HepG2 (cell line): ENCODE data around the gene TAT. TPM values are rescaled to one million over a fixed set of nuclear protein-coding genes. Genes with fewer than 3 reads are reported as not detected.
A peak's percentile ranks its signal among the peaks of the same experiment; 100 is the strongest.

ENCODE experiments used
- AHDC1 ChIP-seq: sonication (generic); formaldehyde crosslinking; IDR thresholded peaks from 2 replicates; pipeline ENCODE4 v1.5.1; 2020; ENCODE audit warnings: mild to moderate bottlenecking, missing genetic modification reagents, borderline replicate concordance
- ATM ChIP-seq: fragments of 450-650 bp; IDR thresholded peaks from 2 replicates; pipeline ENCODE4 v1.7.1; 2017; ENCODE audit warnings: mild to moderate bottlenecking, borderline replicate concordance
- DMAP1 ChIP-seq: IDR thresholded peaks from 2 replicates; pipeline ENCODE4 v1.6.1; 2016
- EED ChIP-seq: sonication (generic); formaldehyde crosslinking; IDR thresholded peaks from 2 replicates; pipeline ENCODE4 v1.5.0; 2020; ENCODE audit warnings: mild to moderate bottlenecking, missing genetic modification reagents
- HOMEZ ChIP-seq: IDR thresholded peaks from 2 replicates; pipeline ENCODE4 v1.6.1; 2016; ENCODE audit warnings: low read depth
- KAT7 ChIP-seq: IDR thresholded peaks from 2 replicates; pipeline ENCODE4 v1.6.1; 2018; ENCODE audit warnings: borderline replicate concordance, missing compliant biosample characterization
- KDM3A ChIP-seq: IDR thresholded peaks from 2 replicates; pipeline ENCODE4 v1.6.1; 2018; ENCODE audit warnings: low read depth, missing compliant biosample characterization
- NFE2L2 ChIP-seq: fragments of 150-350 bp; IDR thresholded peaks from 2 replicates; pipeline ENCODE4 v1.6.1; 2014; ENCODE audit warnings: low read length
- PHF8 ChIP-seq: sonication (generic); formaldehyde crosslinking; IDR thresholded peaks from 2 replicates; pipeline ENCODE4 v1.5.0; 2020; ENCODE audit warnings: missing genetic modification reagents
- RARG ChIP-seq: sonication (generic); formaldehyde crosslinking; IDR thresholded peaks from 2 replicates; pipeline ENCODE4 v1.4.0; 2020; ENCODE audit warnings: low read depth, mild to moderate bottlenecking, missing genetic modification reagents
- RCOR2 ChIP-seq: IDR thresholded peaks from 2 replicates; pipeline ENCODE4 v1.6.1; 2016; ENCODE audit warnings: missing biosample characterization, missing genetic modification reagents
- SRY ChIP-seq: sonication (generic); formaldehyde crosslinking; IDR thresholded peaks from 2 replicates; pipeline ENCODE4 v1.8.0; 2022; ENCODE audit warnings: mild to moderate bottlenecking, missing genetic modification reagents
- THAP9 ChIP-seq: sonication (generic); formaldehyde crosslinking; IDR thresholded peaks from 2 replicates; pipeline ENCODE4; 2020; ENCODE audit warnings: missing genetic modification reagents, mild to moderate bottlenecking, borderline replicate concordance
- ZNF230 ChIP-seq: sonication (generic); formaldehyde crosslinking; IDR thresholded peaks from 2 replicates; pipeline ENCODE4 v1.4.0; 2020; ENCODE audit warnings: mild to moderate bottlenecking, missing genetic modification reagents
- ZNF564 ChIP-seq: sonication (generic); formaldehyde crosslinking; IDR thresholded peaks from 2 replicates; pipeline ENCODE4 v1.8.1; 2023; ENCODE audit warnings: mild to moderate bottlenecking, missing genetic modification reagents
- ZNF576 ChIP-seq: sonication (generic); formaldehyde crosslinking; IDR thresholded peaks from 2 replicates; pipeline ENCODE4 v1.4.0; 2020; ENCODE audit warnings: mild to moderate bottlenecking, missing genetic modification reagents
- ZNF616 ChIP-seq: sonication (generic); formaldehyde crosslinking; IDR thresholded peaks from 2 replicates; pipeline ENCODE4 v1.5.0; 2020; ENCODE audit warnings: low read depth, mild to moderate bottlenecking, missing genetic modification reagents
- ZNF841 ChIP-seq: sonication (generic); formaldehyde crosslinking; IDR thresholded peaks from 2 replicates; pipeline ENCODE4 v1.8.1; 2023; ENCODE audit warnings: missing genetic modification reagents, borderline replicate concordance
- polyA plus RNA-seq, 8 experiments: library from polyadenylated mRNA; depleted of rRNA in 3 of 8; stranded (reverse) in 7 of 8; unstranded in 1 of 8; fragments of >200 nt; fragmentation: Illumina TruSeq in 4 of 8; extraction: Trizol in 4 of 8; gene quantifications; 2 replicates each; pipeline versions ENCODE4 v1.2.1 to v1.2.3, GENCODE V29; 2011 to 2016; ENCODE audit warnings: low read depth in 4 of 8, missing spikeins in 1 of 8, mixed read lengths in 1 of 8; ENCODE audit not compliant: insufficient read depth in 1 of 8
- total RNA-seq, 5 experiments: library from RNA; depleted of rRNA; stranded (reverse); fragments of >200 nt; fragmentation: Illumina TruSeq; extraction: Trizol; gene quantifications; 2 replicates each; pipeline ENCODE4 v1.2.3, GENCODE V29; 2016; ENCODE audit warnings: low read depth in 1 of 5

The TAT gene
- total and polyA plus RNA-seq, 2 of the 13 experiments (the other 11 are each of a cell fraction or from before 2014, with no cell fraction given) = 1.6 to 5.8 TPM

- TF ChIP-seq AHDC1 (CRISPR knock-in tag) = no peak
- no peak for TF ChIP-seq ZNF576 (CRISPR knock-in tag)
- 0 out of 2 replicates have a peak, but pooled peaks have one; percentile 52 for TF ChIP-seq ZNF616 (CRISPR knock-in tag)
- 0 out of 2 replicates have a peak, but pooled peaks have one; percentile 19 for TF ChIP-seq HOMEZ (CRISPR knock-in tag)
- TF ChIP-seq PHF8 (CRISPR knock-in tag) = peak; percentile 41
- no peak for TF ChIP-seq ATM
- no peak; the same call in 1 of the 2 replicates for TF ChIP-seq ZNF564
- peak; percentile 55; the same call in 1 of the 2 replicates for TF ChIP-seq SRY
- TF ChIP-seq THAP9 (CRISPR knock-in tag) = no peak
- TF ChIP-seq KAT7 = no peak
- TF ChIP-seq RARG (CRISPR knock-in tag) = no peak
- TF ChIP-seq DMAP1 = no peak
- no peak for TF ChIP-seq KDM3A (CRISPR knock-in tag)
- no peak for TF ChIP-seq ZNF841 (CRISPR knock-in tag)
- 0 out of 2 replicates have a peak, but pooled peaks have one; percentile 42 for TF ChIP-seq EED (CRISPR knock-in tag)
- peak; percentile 32; the same call in 1 of the 2 replicates for TF ChIP-seq RCOR2 (CRISPR knock-in tag)
- TF ChIP-seq ZNF230 (CRISPR knock-in tag) = no peak
- no peak for TF ChIP-seq NFE2L2
Observed at GRCh38 chr16:71594000-71594646, 17.2 kb upstream of the TAT start (continued).
